Endothelial cell of umbilical vein (primary cell): ENCODE measurements around the gene GNB5. TPM values are rescaled to one million over a fixed set of nuclear protein-coding genes. Genes with fewer than 3 reads are reported as not detected.
"Not testable (repeated sequence)": the region's sequence is repeated elsewhere in the genome, so short reads cannot be mapped to it uniquely, and the experiment has no call there.

Experiments
- BruUV-seq: library from RNA; stranded (reverse); fragments of 400-500 nt; replicated peaks from 2 replicates; lab custom pipeline; 2021; lab: Mats Ljungman, UMichigan
- CTCF ChIA-PET: fragments of 300-600, 350-600 bp; sonication (Branson Sonifier 250); formaldehyde crosslinking; loops from one replicate; lab custom pipeline; 2021; ENCODE audit warnings: antibody characterized with exemption, inconsistent platforms; lab: Charles Lee
- POLR2A ChIA-PET: fragments of 300-600, 350-600 bp; sonication (Branson Sonifier 250); formaldehyde crosslinking; loops from one replicate; lab custom pipeline; 2021; ENCODE audit warnings: antibody characterized with exemption, inconsistent platforms; lab: Charles Lee
- DNase-seq: peaks from one replicate; pipeline ENCODE4 v3.0.0-alpha.2; 2011; ENCODE audit warnings: low read depth, low spot score
- FAIRE-seq: peaks from 2 replicates; lab custom pipeline; 2011; peaks lifted over from hg19 to GRCh38; lab: Jason Lieb, UNC
- H2AFZ ChIP-seq: 2 replicates; pipeline ENCODE4 v1.6.0; 2012; ENCODE audit warnings: low read depth, low read length, control low read depth, inconsistent platforms
- H3K27ac ChIP-seq: 2 replicates; pipeline ENCODE4 v1.5.1; 2011; ENCODE audit warnings: low read depth, mild to moderate bottlenecking, control low read depth, low read length, moderate library complexity; ENCODE audit not compliant: insufficient read depth
- H3K27me3 ChIP-seq, 2 experiments: 2 replicates each; pipeline versions ENCODE4 v1.6.0 to v1.6.1; 2011; ENCODE audit warnings: low read length in 2 of 2, mixed read lengths in 1 of 2; ENCODE audit not compliant: control insufficient read depth in 2 of 2, insufficient read depth in 2 of 2
- H3K36me3 ChIP-seq, 2 experiments: 2 replicates in 1 of 2; 3 replicates in 1 of 2; pipeline ENCODE4 v1.5.1; 2011; ENCODE audit warnings: low read length in 2 of 2, mild to moderate bottlenecking in 1 of 2, moderate library complexity in 1 of 2; ENCODE audit not compliant: control insufficient read depth in 2 of 2, insufficient read depth in 2 of 2; ENCODE audit errors: extremely low read depth in 1 of 2
- H3K4me1 ChIP-seq: 3 replicates; pipeline ENCODE4 v1.5.1; 2011; ENCODE audit warnings: mild to moderate bottlenecking, low read length; ENCODE audit not compliant: control insufficient read depth, insufficient read depth; ENCODE audit errors: extremely low read depth
- H3K4me2 ChIP-seq: 2 replicates; pipeline ENCODE4 v1.6.1; 2011; ENCODE audit warnings: low read length, control low read depth, mixed read lengths; ENCODE audit not compliant: insufficient read depth
- H3K4me3 ChIP-seq, 3 experiments: fragments of 200-600 bp in 1 of 3; sonication (generic), shearing (Covaris generic) in 1 of 3; replicated peaks in 1 of 3; 2 replicates each; pipeline ENCODE4 v1.5.1; 2011 to 2016; ENCODE audit warnings: control low read depth in 3 of 3, low read length in 3 of 3, mild to moderate bottlenecking in 2 of 3, inconsistent platforms in 1 of 3, low read depth in 1 of 3, moderate library complexity in 1 of 3; ENCODE audit not compliant: insufficient read depth in 1 of 3
- H3K79me2 ChIP-seq: 2 replicates; pipeline ENCODE4 v1.6.0; 2012; ENCODE audit warnings: low read length, inconsistent platforms; ENCODE audit not compliant: control insufficient read depth, insufficient read depth
- H3K9ac ChIP-seq: replicated peaks from 2 replicates; pipeline ENCODE3; 2011; ENCODE audit warnings: low read length, control low read depth; ENCODE audit not compliant: insufficient read depth; ENCODE audit errors: extremely low read depth
- H3K9me1 ChIP-seq: replicated peaks from 3 replicates; pipeline ENCODE4 v1.6.0; 2011; ENCODE audit warnings: mild to moderate bottlenecking, low read length; ENCODE audit not compliant: control insufficient read depth, insufficient read depth; ENCODE audit errors: extremely low read depth
- H3K9me3 ChIP-seq: replicated peaks from 2 replicates; pipeline ENCODE4 v1.5.1; 2012; ENCODE audit warnings: low read length, inconsistent platforms; ENCODE audit not compliant: control insufficient read depth, insufficient read depth
- H4K20me1 ChIP-seq: replicated peaks from 2 replicates; pipeline ENCODE3; 2011; ENCODE audit warnings: mild to moderate bottlenecking, low read length; ENCODE audit not compliant: control insufficient read depth, insufficient read depth; ENCODE audit errors: extremely low read depth
- EZH2 ChIP-seq: IDR thresholded peaks from 2 replicates; pipeline ENCODE4 v1.6.1; 2012; ENCODE audit warnings: borderline replicate concordance, low read depth, mild to moderate bottlenecking, moderate library complexity, low read length, inconsistent platforms; ENCODE audit not compliant: severe bottlenecking
- FOS ChIP-seq: IDR thresholded peaks from 2 replicates; pipeline ENCODE4 v1.6.1; 2011; ENCODE audit warnings: mild to moderate bottlenecking, low read length, moderate library complexity, borderline replicate concordance; ENCODE audit not compliant: insufficient read depth
- GATA2 ChIP-seq: IDR thresholded peaks from 2 replicates; pipeline ENCODE4 v1.7.0; 2011; ENCODE audit warnings: low read depth, mild to moderate bottlenecking, moderate library complexity, mixed read lengths, low read length; ENCODE audit not compliant: insufficient read length, insufficient read depth
- JUN ChIP-seq: IDR thresholded peaks from 2 replicates; pipeline ENCODE4 v1.6.1; 2011; ENCODE audit warnings: borderline replicate concordance, low read depth; ENCODE audit not compliant: insufficient read length, insufficient read depth
- MYC ChIP-seq: IDR thresholded peaks from one replicate; pipeline ENCODE4 v1.6.1; 2011; ENCODE audit warnings: mild to moderate bottlenecking, low read depth, low read length
- POLR2A ChIP-seq: IDR thresholded peaks from 2 replicates; pipeline ENCODE4 v1.6.1; 2012; ENCODE audit warnings: low read depth, mild to moderate bottlenecking, control low read depth, low read length
- POLR2AphosphoS5 ChIP-seq: IDR thresholded peaks from 2 replicates; pipeline ENCODE4 v1.6.1; 2012; ENCODE audit warnings: low read depth, mild to moderate bottlenecking, control low read depth, low read length, moderate library complexity; ENCODE audit not compliant: insufficient read depth
- dilution Hi-C: fragments of 300-500 bp; cut with MboI; formaldehyde crosslinking; loops from one replicate; pipeline ENCODE4 v1.15.0; 2019; ENCODE audit warnings: low sequenced_read_pairs; ENCODE audit not compliant: extremely low pct_ligation_motif_present
- intact Hi-C: fragments of 100-400 bp; cut with micrococcal nuclease; formaldehyde crosslinking; loops from one replicate; pipeline ENCODE4 v1.10.0; 2022
- polyA plus RNA-seq, 4 experiments: library from polyadenylated mRNA; depleted of rRNA in 3 of 4; stranded (reverse) in 3 of 4; unstranded in 1 of 4; fragments of >200 nt; gene quantifications; 2 replicates each; pipeline versions ENCODE4 v1.2.1 to v1.2.3, GENCODE V29; 2011 to 2012; ENCODE audit warnings: missing spikeins in 1 of 4
- total RNA-seq: library from RNA; stranded (reverse); gene quantifications from 2 replicates; pipeline ENCODE4 v1.2.3, GENCODE V29; 2021
- TF ChIP-seq, protein P1 (sequence below): IDR thresholded peaks from 2 replicates; pipeline ENCODE4 v1.6.1; 2011; ENCODE audit not compliant: insufficient read depth, insufficient read length
- TF ChIP-seq, protein P2 (sequence below), 2 donors: IDR thresholded peaks; 1 replicate in 1 of 2; 2 replicates in 1 of 2; pipeline ENCODE4 v1.5.1; 2011; ENCODE audit warnings: low read length in 2 of 2, mild to moderate bottlenecking in 2 of 2, moderate library complexity in 2 of 2, control low read depth in 1 of 2, inconsistent platforms in 1 of 2, low read depth in 1 of 2; ENCODE audit not compliant: insufficient read depth in 1 of 2; ENCODE audit errors: extremely low read depth in 1 of 2

The GNB5 gene
- total and polyA plus RNA-seq, 2 donors (not counting 3 experiments of a cell fraction or from before 2014, with no cell fraction given) = 15.6 to 16.8 TPM

DNA sequence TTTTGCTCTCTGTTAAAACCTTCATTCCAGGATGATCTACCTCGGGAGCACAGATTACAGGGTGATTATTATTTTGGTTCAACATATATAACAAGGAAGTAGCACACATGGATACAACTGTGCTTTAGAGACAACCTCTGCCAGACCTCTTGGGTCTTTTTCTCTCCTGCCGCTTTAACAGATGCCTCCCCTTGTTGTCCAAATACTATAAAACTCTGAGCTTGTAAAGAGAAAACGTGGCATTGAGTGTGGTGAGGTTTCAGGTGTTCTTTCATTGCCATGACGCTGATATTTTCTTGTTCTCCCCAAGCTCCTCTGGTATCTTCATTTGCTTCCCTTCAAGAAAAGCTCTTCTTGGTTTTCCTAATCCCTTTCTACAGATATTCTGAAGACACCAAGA lies 107.6 kb downstream of the GNB5 start:
- ChIA-PET CTCF (interaction anchor here (0.9 to 7.8 kb wide), 5 partner anchors 9 to 55 kb away, joined by 3 to 102 read pairs (median 4); no protein-coding TSS in a partner anchor), POLR2A (no interaction called here)
- intact Hi-C loops = no loop called here
- no peaks in the 10 kb centered on the region for H3K9me1 ChIP-seq
- BruUV-seq = no TSS peak
- no peak overlapping the region for H2AFZ ChIP-seq
- peaks cover 4% of the 10 kb centered on the region for H3K4me1 ChIP-seq
- FAIRE-seq = no peak
- no peak overlapping the region for H3K4me2 ChIP-seq
- H3K36me3 ChIP-seq = no peaks in the 10 kb centered on the region
- no peak overlapping the region for H3K9ac ChIP-seq
- H4K20me1 ChIP-seq = no peaks in the 10 kb centered on the region
- no peaks in the 10 kb centered on the region for H3K27me3 ChIP-seq
- dilution Hi-C loops = no loop called here
- TF ChIP-seq EZH2 (no peak), GATA2 (no peak), MYC (no peak), FOS (no peak), POLR2A (no peak), POLR2AphosphoS5 (no peak), JUN (no peak)
- TF ChIP-seq, protein P1, sequence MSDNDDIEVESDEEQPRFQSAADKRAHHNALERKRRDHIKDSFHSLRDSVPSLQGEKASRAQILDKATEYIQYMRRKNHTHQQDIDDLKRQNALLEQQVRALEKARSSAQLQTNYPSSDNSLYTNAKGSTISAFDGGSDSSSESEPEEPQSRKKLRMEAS = no peak
- TF ChIP-seq, protein P2, sequence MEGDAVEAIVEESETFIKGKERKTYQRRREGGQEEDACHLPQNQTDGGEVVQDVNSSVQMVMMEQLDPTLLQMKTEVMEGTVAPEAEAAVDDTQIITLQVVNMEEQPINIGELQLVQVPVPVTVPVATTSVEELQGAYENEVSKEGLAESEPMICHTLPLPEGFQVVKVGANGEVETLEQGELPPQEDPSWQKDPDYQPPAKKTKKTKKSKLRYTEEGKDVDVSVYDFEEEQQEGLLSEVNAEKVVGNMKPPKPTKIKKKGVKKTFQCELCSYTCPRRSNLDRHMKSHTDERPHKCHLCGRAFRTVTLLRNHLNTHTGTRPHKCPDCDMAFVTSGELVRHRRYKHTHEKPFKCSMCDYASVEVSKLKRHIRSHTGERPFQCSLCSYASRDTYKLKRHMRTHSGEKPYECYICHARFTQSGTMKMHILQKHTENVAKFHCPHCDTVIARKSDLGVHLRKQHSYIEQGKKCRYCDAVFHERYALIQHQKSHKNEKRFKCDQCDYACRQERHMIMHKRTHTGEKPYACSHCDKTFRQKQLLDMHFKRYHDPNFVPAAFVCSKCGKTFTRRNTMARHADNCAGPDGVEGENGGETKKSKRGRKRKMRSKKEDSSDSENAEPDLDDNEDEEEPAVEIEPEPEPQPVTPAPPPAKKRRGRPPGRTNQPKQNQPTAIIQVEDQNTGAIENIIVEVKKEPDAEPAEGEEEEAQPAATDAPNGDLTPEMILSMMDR (IDR thresholded peaks at IDR 0.05; ENCODE audit: extremely low read depth in 1 of 2, insufficient read depth in 1 of 2, low read depth in 1 of 2, low read length in 2 of 2) = no peak
- no peak overlapping the region for H3K27ac ChIP-seq
- H3K79me2 ChIP-seq = no peaks in the 10 kb centered on the region
- peaks cover 3% of the 10 kb centered on the region for H3K9me3 ChIP-seq
- DNase-seq = no peak
- no peak overlapping the region for H3K4me3 ChIP-seq

- H3K9me1 ChIP-seq, H3K36me3 ChIP-seq, H3K79me2 ChIP-seq, dilution Hi-C loops, H3K9ac ChIP-seq, BruUV-seq, H3K27me3 ChIP-seq, DNase-seq, H3K4me2 ChIP-seq, H2AFZ ChIP-seq, POLR2A ChIA-PET, H3K9me3 ChIP-seq, H3K4me1 ChIP-seq, H3K4me3 ChIP-seq, H3K27ac ChIP-seq, H4K20me1 ChIP-seq, FAIRE-seq, intact Hi-C loops: not testable (repeated sequence)
- CTCF ChIA-PET = interaction anchor here (0.9 to 7.8 kb wide), 5 partner anchors 8 to 56 kb away, joined by 3 to 102 read pairs (median 4); no protein-coding TSS in a partner anchor
Measured at GRCh38 chr15:52083037-52083359, 108.2 kb downstream of the GNB5 start.
